GM19468 (cell line): ENCODE data around the gene RCE1.

ENCODE experiments used
- ATAC-seq: cut with Tn5 transposase; IDR thresholded peaks from one replicate; pipeline ENCODE4 v1.9.1; 2021; ENCODE audit warnings: mild to moderate bottlenecking, moderate library complexity, moderate number of reproducible peaks; ENCODE audit not compliant: unreplicated experiment; ENCODE audit errors: extremely low read depth

The RCE1 gene

GRCh38 chr11:66866511-66866986, 23.3 kb downstream of the RCE1 start:
- ATAC-seq, result no peak

GRCh38 chr11:66867425-66868040, 24.3 kb downstream of the RCE1 start:
- no peak for ATAC-seq

GRCh38 chr11:66868082-66868725, 25.0 kb downstream of the RCE1 start:
- no peak for ATAC-seq

GRCh38 chr11:66868726-66869566, 25.7 kb downstream of the RCE1 start:
- ATAC-seq, result no peak

DNA sequence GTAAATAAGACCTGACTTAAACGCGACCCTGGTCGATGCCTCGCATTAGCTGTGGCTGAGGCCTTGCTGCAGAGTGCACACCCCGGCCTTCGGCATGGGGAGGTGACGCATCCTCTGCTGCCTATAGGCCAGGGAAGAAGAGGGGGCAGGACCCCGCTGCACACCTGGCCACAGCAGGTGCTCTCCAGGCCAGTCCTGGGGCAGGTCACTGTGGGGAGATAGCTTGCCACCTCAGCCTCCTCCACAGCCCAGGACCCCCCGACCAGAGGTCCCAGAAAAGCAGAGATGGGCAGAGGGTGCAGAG, 26.3 kb downstream of the RCE1 start:
- no peak for ATAC-seq

DNA sequence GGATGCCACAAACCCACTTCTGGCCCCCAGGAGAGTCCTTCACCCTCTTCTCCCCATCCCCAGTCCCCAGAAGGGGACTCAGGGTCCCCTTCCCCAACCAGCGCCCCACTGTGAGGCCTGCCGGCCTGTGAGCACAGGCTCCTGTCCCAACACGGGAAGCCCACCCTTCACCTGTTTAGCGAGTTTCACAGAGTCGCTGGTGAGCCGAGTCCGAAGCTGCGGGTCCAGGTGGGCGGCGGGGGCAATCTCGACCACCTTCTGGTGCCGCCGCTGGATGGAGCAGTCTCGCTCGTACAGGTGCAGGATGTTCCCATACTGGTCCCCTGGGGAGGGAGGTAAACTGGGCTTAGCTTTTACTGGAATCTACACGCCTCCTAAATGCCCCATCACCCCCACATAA, 26.9 kb downstream of the RCE1 start:
- ATAC-seq, result no peak

DNA sequence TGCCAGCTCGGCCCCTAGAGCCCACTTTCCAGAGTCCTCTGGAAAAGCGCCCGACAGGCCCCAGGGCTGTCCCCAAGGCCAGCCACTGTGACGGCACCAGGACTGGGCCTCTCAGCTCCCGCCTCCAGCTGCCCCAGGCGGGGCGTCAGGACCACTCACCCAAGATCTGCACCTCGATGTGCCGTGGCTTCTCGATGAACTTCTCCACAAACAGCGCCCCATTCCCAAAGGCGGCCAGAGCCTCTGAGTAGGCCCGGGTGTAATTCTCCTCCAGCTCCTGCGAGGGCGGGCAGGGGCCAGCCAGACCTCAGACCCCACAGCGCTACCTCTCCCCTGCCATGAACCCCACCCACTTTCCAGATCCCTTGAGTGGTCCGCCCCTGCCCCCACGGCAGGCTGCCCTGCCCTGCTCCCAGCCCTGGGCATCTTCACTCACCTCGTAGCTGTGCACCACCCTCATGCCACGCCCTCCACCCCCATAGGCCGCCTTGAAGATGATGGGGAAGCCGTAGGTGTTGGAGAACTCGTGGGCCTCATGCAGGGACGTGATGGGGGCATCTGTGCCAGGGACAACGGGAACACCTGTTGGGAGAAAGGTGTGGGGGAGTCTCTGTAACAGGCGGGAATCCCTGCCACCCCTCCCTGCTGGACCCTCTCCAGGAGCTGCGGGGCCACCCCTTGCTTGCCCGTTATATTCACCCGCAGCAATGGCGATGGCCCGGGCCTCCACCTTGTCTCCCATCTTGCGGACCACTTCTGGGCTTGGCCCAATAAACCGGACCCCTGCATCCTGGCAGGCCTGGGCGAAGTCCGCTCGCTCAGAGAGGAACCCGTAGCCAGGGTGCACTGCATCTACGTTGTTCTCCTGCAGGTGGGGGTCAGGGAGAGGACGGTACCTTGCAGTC, 27.6 kb downstream of the RCE1 start:
- ATAC-seq, result no peak

DNA sequence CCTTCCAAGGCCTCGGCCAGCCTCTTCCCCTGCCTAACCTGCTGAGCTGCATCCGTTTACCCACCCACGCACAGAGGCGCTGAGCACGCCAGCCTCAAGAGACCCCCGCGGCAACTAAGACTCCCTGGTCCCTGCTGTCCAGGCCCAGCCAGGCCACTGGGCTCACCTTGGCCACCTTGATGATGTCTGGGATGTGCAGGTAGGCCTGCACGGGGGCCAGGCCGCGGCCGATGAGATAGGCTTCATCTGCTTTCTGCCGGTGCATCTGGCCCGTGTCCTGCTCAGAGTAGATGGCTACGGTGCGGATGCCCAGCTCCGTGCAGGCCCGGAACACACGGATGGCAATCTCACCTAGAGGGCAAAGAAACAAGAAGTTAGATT, 28.3 kb downstream of the RCE1 start:
- no peak for ATAC-seq

GRCh38 chr11:66874232-66874631, 31.0 kb downstream of the RCE1 start:
- no peak for ATAC-seq

- ATAC-seq, result no peak
Observed at GRCh38 chr11:66875378-66875777, 32.1 kb downstream of the RCE1 start.

GRCh38 chr11:66877588-66878385, 34.5 kb downstream of the RCE1 start:
- no peak for ATAC-seq

GRCh38 chr11:66878474-66878873, 35.2 kb downstream of the RCE1 start:
- no peak for ATAC-seq

DNA sequence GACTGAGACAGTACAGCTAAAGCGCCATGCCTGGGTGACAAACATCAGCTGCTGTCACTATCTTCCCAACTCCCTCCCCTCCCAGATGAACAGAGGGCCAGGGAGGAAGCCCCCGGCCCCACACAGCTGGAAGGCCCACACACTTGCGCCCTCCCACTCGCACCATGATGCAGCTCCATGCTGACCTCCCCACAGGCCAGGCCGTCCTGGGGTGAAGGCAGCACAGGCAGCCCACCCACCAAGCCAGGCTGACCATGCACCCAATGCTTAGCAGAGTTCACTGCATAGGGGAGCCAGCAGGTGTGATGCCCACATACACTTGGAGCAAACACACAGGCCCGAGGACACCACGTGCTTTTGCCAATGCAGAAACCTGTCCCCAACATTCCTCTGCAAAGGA, 35.8 kb downstream of the RCE1 start:
- no peak for ATAC-seq

DNA sequence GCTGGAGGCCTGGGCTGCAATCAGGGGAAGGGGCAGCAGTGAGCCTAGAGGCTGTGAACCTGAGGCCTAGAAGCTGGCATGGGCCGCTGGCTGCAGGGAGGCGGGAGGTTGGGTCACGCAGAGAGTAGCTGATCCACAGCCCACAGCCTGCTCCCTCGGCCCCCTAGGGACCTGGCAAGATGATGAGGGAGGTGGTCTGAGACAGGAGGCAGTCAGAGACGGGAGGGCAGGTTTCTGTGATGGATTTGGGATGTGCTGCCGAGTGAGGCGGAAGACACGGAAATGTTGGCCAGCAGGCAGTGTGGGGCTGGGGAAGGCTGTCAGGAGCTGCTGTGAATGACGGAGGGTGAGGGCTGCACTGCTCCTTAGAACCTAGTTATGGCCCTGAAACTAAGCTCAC, 36.3 kb downstream of the RCE1 start:
- no peak for ATAC-seq

- ATAC-seq, result no peak
Observed at GRCh38 chr11:66879999-66880398, 36.8 kb downstream of the RCE1 start.

GRCh38 chr11:66880496-66881450, 37.5 kb downstream of the RCE1 start:
- ATAC-seq, result no peak

DNA sequence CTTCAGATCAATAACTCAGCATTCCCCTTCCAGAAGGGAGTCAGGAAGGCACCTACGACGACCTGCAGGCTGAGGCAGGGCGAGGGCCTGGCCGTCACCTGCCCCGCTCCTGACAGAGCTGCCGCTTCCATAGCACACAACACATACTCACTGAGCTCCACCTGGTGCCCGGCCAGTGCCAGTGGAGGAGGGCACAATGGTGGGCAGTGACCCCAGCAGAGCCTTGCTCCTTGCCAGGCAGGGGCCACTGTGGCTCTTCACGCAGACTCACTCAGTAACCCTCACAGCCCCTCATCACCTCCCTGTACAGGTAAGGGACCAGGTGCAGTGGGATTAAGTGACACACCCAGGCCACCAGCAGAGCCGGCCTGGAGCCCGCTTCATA, 38.2 kb downstream of the RCE1 start:
- no peak for ATAC-seq

GRCh38 chr11:66881927-66882452, 38.7 kb downstream of the RCE1 start:
- no peak for ATAC-seq
